Measurements from ENCODE around the gene CAB39.

The CAB39 gene

GRCh38 chr2:230815088-230815487, 102.4 kb downstream of the CAB39 start:
- Histone ChIP-seq H3K56ac (ENCODE audit: low read length) (no peak overlapping the region), H2BK15ac (replicated peaks; ENCODE audit: low read depth) (no peak overlapping the region), H4K5ac (ENCODE audit: low read length) (no peak overlapping the region), H3K79me2 (ENCODE audit: control insufficient read depth, insufficient read depth, low read length) (no peaks in the 10 kb centered on the region), H3K23ac (ENCODE audit: low read length) (no peak overlapping the region), H3K36me3 (ENCODE audit: control insufficient read depth, insufficient read depth, low read length) (peaks cover 5% of the 10 kb centered on the region), H3K4ac (ENCODE audit: low read depth, low read length) (no peak overlapping the region), H3K4me3 (ENCODE audit: low read length) (no peak overlapping the region), H3K27me3 (ENCODE audit: insufficient read depth, low read length, poor library complexity) (no peaks in the 10 kb centered on the region), H2AK5ac (ENCODE audit: low read length) (no peak overlapping the region), H3K4me1 (ENCODE audit: control insufficient read depth, low read depth, low read length) (no peaks in the 10 kb centered on the region), H3K4me2 (ENCODE audit: low read length) (no peak overlapping the region), H2BK5ac (ENCODE audit: low read length) (no peak overlapping the region), H3K27ac (ENCODE audit: low read depth, low read length) (peak overlapping the region; percentile 2), H3K79me1 (ENCODE audit: low read length) (no peaks in the 10 kb centered on the region), H2BK120ac (ENCODE audit: low read depth, low read length) (no peak overlapping the region), H3K9ac (ENCODE audit: low read length) (no peak overlapping the region), H4K8ac (ENCODE audit: low read depth, low read length) (no peak overlapping the region), H3K18ac (ENCODE audit: low read length) (no peak overlapping the region)
- no peak for DNase-seq
- WGBS (ENCODE audit: extremely low coverage, insufficient coverage, low lambda C conversion rate), result no CpG with 5 or more reads among the region's 3 CpGs

- H3K56ac ChIP-seq (ENCODE audit: low read length), result no peak overlapping the region
- no peak overlapping the region for H2BK5ac ChIP-seq (ENCODE audit: low read length)
- no peak overlapping the region for H3K4me3 ChIP-seq (ENCODE audit: low read length)
- H3K36me3 ChIP-seq (ENCODE audit: control insufficient read depth, insufficient read depth, low read length), result peaks cover 2% of the 10 kb centered on the region
- WGBS (ENCODE audit: extremely low coverage, insufficient coverage, low lambda C conversion rate), result no CpG with 5 or more reads among the region's 7 CpGs
- no peak overlapping the region for H4K8ac ChIP-seq (ENCODE audit: low read depth, low read length)
- no peak overlapping the region for H4K5ac ChIP-seq (ENCODE audit: low read length)
- H2AK5ac ChIP-seq (ENCODE audit: low read length), result no peak overlapping the region
- no peak overlapping the region for H3K18ac ChIP-seq (ENCODE audit: low read length)
- H3K9ac ChIP-seq (ENCODE audit: low read length), result no peak overlapping the region
- no peaks in the 10 kb centered on the region for H3K4me1 ChIP-seq (ENCODE audit: control insufficient read depth, low read depth, low read length)
- H2BK120ac ChIP-seq (ENCODE audit: low read depth, low read length), result no peak overlapping the region
- H2BK15ac ChIP-seq (replicated peaks; ENCODE audit: low read depth), result no peak overlapping the region
- no peaks in the 10 kb centered on the region for H3K79me1 ChIP-seq (ENCODE audit: low read length)
- no peaks in the 10 kb centered on the region for H3K27me3 ChIP-seq (ENCODE audit: insufficient read depth, low read length, poor library complexity)
- no peak overlapping the region for H3K4me2 ChIP-seq (ENCODE audit: low read length)
- no peak overlapping the region for H3K23ac ChIP-seq (ENCODE audit: low read length)
- no peak for DNase-seq
- no peaks in the 10 kb centered on the region for H3K79me2 ChIP-seq (ENCODE audit: control insufficient read depth, insufficient read depth, low read length)
- no peak overlapping the region for H3K4ac ChIP-seq (ENCODE audit: low read depth, low read length)
- H3K27ac ChIP-seq (ENCODE audit: low read depth, low read length), result no peak overlapping the region
These were observed 104.1 kb downstream of the CAB39 start for GRCh38 chr2:230816735-230817134.

- Histone ChIP-seq H2BK5ac (ENCODE audit: low read length) (no peak overlapping the region), H3K56ac (ENCODE audit: low read length) (no peak overlapping the region), H3K4me2 (ENCODE audit: low read length) (no peak overlapping the region), H2BK15ac (replicated peaks; ENCODE audit: low read depth) (no peak overlapping the region), H3K27ac (ENCODE audit: low read depth, low read length) (no peak overlapping the region), H3K18ac (ENCODE audit: low read length) (no peak overlapping the region), H3K23ac (ENCODE audit: low read length) (no peak overlapping the region), H4K5ac (ENCODE audit: low read length) (no peak overlapping the region), H2AK5ac (ENCODE audit: low read length) (no peak overlapping the region), H4K8ac (ENCODE audit: low read depth, low read length) (no peak overlapping the region), H3K27me3 (ENCODE audit: insufficient read depth, low read length, poor library complexity) (no peaks in the 10 kb centered on the region), H3K36me3 (ENCODE audit: control insufficient read depth, insufficient read depth, low read length) (peaks cover 2% of the 10 kb centered on the region), H3K9ac (ENCODE audit: low read length) (no peak overlapping the region), H2BK120ac (ENCODE audit: low read depth, low read length) (no peak overlapping the region), H3K79me2 (ENCODE audit: control insufficient read depth, insufficient read depth, low read length) (no peaks in the 10 kb centered on the region), H3K4me3 (ENCODE audit: low read length) (no peak overlapping the region), H3K4ac (ENCODE audit: low read depth, low read length) (no peak overlapping the region), H3K4me1 (ENCODE audit: control insufficient read depth, low read depth, low read length) (no peaks in the 10 kb centered on the region), H3K79me1 (ENCODE audit: low read length) (no peaks in the 10 kb centered on the region)
- WGBS (ENCODE audit: extremely low coverage, insufficient coverage, low lambda C conversion rate), result no CpG with 5 or more reads among the region's 1 CpG
- no peak for DNase-seq
These were observed 106.8 kb downstream of the CAB39 start for GRCh38 chr2:230819433-230819832.

GRCh38 chr2:230821261-230821990, 108.8 kb downstream of the CAB39 start:
- Histone ChIP-seq H4K8ac (ENCODE audit: low read depth, low read length) (no peak overlapping the region), H2BK120ac (ENCODE audit: low read depth, low read length) (no peak overlapping the region), H2BK5ac (ENCODE audit: low read length) (no peak overlapping the region), H3K4me2 (ENCODE audit: low read length) (no peak overlapping the region), H3K56ac (ENCODE audit: low read length) (no peak overlapping the region), H3K18ac (ENCODE audit: low read length) (no peak overlapping the region), H3K27me3 (ENCODE audit: insufficient read depth, low read length, poor library complexity) (no peaks in the 10 kb centered on the region), H3K9ac (ENCODE audit: low read length) (no peak overlapping the region), H3K36me3 (ENCODE audit: control insufficient read depth, insufficient read depth, low read length) (peaks cover 2% of the 10 kb centered on the region), H3K4me1 (ENCODE audit: control insufficient read depth, low read depth, low read length) (no peaks in the 10 kb centered on the region), H2BK15ac (replicated peaks; ENCODE audit: low read depth) (no peak overlapping the region), H4K5ac (ENCODE audit: low read length) (no peak overlapping the region), H3K4ac (ENCODE audit: low read depth, low read length) (no peak overlapping the region), H3K79me2 (ENCODE audit: control insufficient read depth, insufficient read depth, low read length) (no peaks in the 10 kb centered on the region), H3K27ac (ENCODE audit: low read depth, low read length) (no peak overlapping the region), H3K4me3 (ENCODE audit: low read length) (no peak overlapping the region), H3K79me1 (ENCODE audit: low read length) (no peaks in the 10 kb centered on the region), H2AK5ac (ENCODE audit: low read length) (no peak overlapping the region), H3K23ac (ENCODE audit: low read length) (no peak overlapping the region)
- DNase-seq, result peak; percentile 19
- no CpG with 5 or more reads among the region's 18 CpGs for whole genome bisulfite sequencing (ENCODE audit: extremely low coverage, insufficient coverage, low lambda C conversion rate)

- H2BK15ac ChIP-seq (replicated peaks; ENCODE audit: low read depth), result no peak overlapping the region
- no peak for DNase-seq
- H3K23ac ChIP-seq (ENCODE audit: low read length), result no peak overlapping the region
- no peaks in the 10 kb centered on the region for H3K79me1 ChIP-seq (ENCODE audit: low read length)
- no peak overlapping the region for H3K9ac ChIP-seq (ENCODE audit: low read length)
- H3K56ac ChIP-seq (ENCODE audit: low read length), result no peak overlapping the region
- no peak overlapping the region for H2AK5ac ChIP-seq (ENCODE audit: low read length)
- H3K27me3 ChIP-seq (ENCODE audit: insufficient read depth, low read length, poor library complexity), result no peaks in the 10 kb centered on the region
- no peak overlapping the region for H3K4ac ChIP-seq (ENCODE audit: low read depth, low read length)
- H4K5ac ChIP-seq (ENCODE audit: low read length), result no peak overlapping the region
- H3K4me1 ChIP-seq (ENCODE audit: control insufficient read depth, low read depth, low read length), result no peaks in the 10 kb centered on the region
- no peak overlapping the region for H4K8ac ChIP-seq (ENCODE audit: low read depth, low read length)
- H2BK5ac ChIP-seq (ENCODE audit: low read length), result no peak overlapping the region
- H3K4me3 ChIP-seq (ENCODE audit: low read length), result no peak overlapping the region
- H3K36me3 ChIP-seq (ENCODE audit: control insufficient read depth, insufficient read depth, low read length), result peaks cover 2% of the 10 kb centered on the region
- H3K18ac ChIP-seq (ENCODE audit: low read length), result no peak overlapping the region
- H3K27ac ChIP-seq (ENCODE audit: low read depth, low read length), result no peak overlapping the region
- no peak overlapping the region for H2BK120ac ChIP-seq (ENCODE audit: low read depth, low read length)
- no peak overlapping the region for H3K4me2 ChIP-seq (ENCODE audit: low read length)
- no peaks in the 10 kb centered on the region for H3K79me2 ChIP-seq (ENCODE audit: control insufficient read depth, insufficient read depth, low read length)
- no CpG with 5 or more reads among the region's 13 CpGs for WGBS (ENCODE audit: extremely low coverage, insufficient coverage, low lambda C conversion rate)
These were observed 109.4 kb downstream of the CAB39 start for GRCh38 chr2:230821991-230822520.
